Coronary artery (tissue), 2 donors: ENCODE results near the gene CTSH.
"Not testable (repeated sequence)": the region's sequence is repeated elsewhere in the genome, so short reads cannot be mapped to it uniquely, and the experiment has no call there.

Experiments
- DNase-seq: peaks from one replicate; pipeline ENCODE4 v3.0.0-alpha.2; 2017; ENCODE audit warnings: low spot score
- H3K27ac ChIP-seq, 2 donors: fragments of 200-600 bp; sonication (generic); one replicate each; pipeline ENCODE4 v1.5.1; 2016 to 2019
- H3K4me3 ChIP-seq: fragments of 200-600 bp; sonication (generic); 2 replicates; pipeline ENCODE4 v1.5.1; 2016; ENCODE audit warnings: mild to moderate bottlenecking, moderate library complexity
- TF ChIP-seq, protein P1 (sequence below): fragments of 200-600 bp; sonication (generic); IDR thresholded peaks from one replicate; pipeline ENCODE4 v1.5.1; 2019; ENCODE audit warnings: antibody characterized with exemption

Gene CTSH

GRCh38 chr15:78879517-78880241, 65.2 kb downstream of the CTSH start:
- TF ChIP-seq, protein P1, sequence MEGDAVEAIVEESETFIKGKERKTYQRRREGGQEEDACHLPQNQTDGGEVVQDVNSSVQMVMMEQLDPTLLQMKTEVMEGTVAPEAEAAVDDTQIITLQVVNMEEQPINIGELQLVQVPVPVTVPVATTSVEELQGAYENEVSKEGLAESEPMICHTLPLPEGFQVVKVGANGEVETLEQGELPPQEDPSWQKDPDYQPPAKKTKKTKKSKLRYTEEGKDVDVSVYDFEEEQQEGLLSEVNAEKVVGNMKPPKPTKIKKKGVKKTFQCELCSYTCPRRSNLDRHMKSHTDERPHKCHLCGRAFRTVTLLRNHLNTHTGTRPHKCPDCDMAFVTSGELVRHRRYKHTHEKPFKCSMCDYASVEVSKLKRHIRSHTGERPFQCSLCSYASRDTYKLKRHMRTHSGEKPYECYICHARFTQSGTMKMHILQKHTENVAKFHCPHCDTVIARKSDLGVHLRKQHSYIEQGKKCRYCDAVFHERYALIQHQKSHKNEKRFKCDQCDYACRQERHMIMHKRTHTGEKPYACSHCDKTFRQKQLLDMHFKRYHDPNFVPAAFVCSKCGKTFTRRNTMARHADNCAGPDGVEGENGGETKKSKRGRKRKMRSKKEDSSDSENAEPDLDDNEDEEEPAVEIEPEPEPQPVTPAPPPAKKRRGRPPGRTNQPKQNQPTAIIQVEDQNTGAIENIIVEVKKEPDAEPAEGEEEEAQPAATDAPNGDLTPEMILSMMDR, result no peak
- Histone ChIP-seq H3K4me3 (peak overlapping the region; percentile 32), H3K27ac (peak overlapping the region; percentile 28 to 54)
- no peak for DNase-seq

- no peak for DNase-seq
- Histone ChIP-seq H3K4me3 (peak overlapping the region; percentile 44), H3K27ac (no peak overlapping the region)
- TF ChIP-seq, protein P1, result no peak
These were observed 66.5 kb downstream of the CTSH start for GRCh38 chr15:78878356-78878755.

- H3K27ac ChIP-seq, result not testable (repeated sequence)
- peak overlapping the region; percentile 44 for H3K4me3 ChIP-seq
These were observed 67.9 kb downstream of the CTSH start for GRCh38 chr15:78876954-78877353.

GRCh38 chr15:78875107-78875914, 69.5 kb downstream of the CTSH start:
- Histone ChIP-seq H3K27ac (peak overlapping the region; percentile 99 to 100), H3K4me3 (peak overlapping the region; percentile 92)
- TF ChIP-seq, protein P1, result no peak
- DNase-seq, result no peak

More at GRCh38 chr15:78876954-78877353, 67.9 kb downstream of the CTSH start:
- not testable (repeated sequence) for DNase-seq

DNA sequence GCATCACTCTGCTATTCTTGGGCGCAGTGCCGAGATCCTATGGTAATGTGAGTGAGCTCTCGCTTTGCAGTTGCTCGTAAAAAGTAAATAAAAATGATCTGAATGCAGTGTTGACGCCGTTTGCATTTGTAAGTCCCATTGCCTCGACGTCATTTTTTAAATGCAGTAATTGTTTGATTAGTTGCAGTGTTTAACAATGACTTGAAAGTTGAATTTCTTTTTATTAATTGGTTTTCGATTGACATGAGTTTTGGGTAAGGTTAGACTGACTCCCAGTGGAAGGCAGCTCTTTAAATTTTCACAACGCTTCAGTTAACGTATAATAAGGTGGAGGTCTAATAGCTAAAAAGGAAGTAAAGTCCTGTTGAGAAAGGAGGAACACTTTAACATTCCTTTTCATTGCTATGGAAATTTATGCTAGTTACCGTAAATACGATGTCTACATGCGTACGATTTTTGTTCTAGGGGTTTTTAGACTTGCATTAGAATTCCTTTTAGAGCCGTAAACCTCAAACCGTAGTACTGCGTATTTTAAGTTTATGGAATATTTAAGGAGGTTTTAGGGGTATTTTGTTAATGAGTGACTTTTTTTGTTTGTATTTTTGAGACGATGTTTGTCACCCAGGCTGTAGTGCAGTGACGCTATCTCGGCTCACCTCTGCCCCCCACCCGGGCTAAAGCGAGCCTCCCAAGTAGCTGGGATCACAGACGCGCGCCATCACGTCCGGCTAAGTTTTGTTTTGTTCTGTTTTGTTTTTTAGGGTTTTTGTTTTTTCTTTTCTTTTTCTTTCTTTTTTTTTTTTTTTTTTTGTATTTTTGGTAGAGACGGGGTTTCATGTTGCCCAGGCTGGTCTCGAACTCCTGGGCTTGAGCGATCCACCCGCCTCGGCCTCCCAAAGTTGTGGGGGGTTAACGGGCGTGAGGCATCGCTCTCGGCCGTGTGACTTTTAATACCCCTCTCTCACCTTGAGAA, 70.8 kb downstream of the CTSH start:
- Histone ChIP-seq H3K27ac (peak overlapping the region; percentile 99 to 100), H3K4me3 (peak overlapping the region; percentile 92)
- TF ChIP-seq, protein P1, result no peak
- DNase-seq, result no peak

DNA sequence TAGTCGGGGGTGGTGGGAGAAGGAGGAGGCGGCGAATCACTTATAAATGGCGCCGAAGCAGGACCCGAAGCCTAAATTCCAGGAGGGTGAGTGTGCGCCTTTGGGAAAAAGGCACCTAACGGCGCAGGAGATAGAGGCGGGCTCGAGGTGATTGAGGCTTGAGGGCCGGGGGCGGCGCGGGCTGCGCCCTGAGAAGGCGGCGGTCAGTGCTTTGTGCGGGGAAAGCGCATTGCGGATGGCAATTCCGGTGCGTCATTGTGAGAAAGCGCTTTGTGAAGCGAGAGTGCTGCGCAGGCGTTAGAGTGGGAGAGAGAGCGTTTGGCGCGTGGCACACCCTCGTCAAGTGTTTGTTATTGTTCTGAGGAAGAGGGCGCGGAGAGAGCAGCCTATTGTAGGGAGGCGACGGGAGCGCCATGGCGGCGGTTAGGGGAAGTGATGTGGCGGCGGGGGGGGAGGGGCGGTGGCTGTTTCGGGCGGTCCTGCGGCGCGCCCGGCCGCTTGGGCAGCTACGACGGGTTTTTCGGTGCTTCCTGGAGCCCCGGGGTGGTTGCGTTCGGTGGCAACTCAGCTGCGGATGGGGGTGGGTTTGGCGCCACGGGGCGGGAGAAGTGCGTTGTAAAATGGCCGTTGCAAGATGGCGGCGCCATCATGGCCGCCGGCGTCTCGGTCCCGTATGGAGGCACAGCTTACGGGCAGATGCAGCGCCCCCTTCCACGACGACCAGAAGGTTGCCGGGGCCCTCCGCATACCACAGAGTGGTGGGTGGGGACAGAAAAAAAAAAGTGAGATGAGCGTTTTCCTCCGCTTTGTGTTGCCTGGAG, 71.7 kb downstream of the CTSH start:
- Histone ChIP-seq H3K27ac (peak overlapping the region; percentile 99 to 100), H3K4me3 (peak overlapping the region; percentile 92)
- TF ChIP-seq, protein P1, result no peak
- peak; percentile 88 for DNase-seq
